Nucleus accumbens (tissue), 56 donors: ENCODE results near the gene SLC16A4.

Source experiments
- DNase-seq, 56 donors: peaks; one replicate each; lab custom pipeline; 2025; lab: John Stamatoyannopoulos, UW

SLC16A4 gene

DNA sequence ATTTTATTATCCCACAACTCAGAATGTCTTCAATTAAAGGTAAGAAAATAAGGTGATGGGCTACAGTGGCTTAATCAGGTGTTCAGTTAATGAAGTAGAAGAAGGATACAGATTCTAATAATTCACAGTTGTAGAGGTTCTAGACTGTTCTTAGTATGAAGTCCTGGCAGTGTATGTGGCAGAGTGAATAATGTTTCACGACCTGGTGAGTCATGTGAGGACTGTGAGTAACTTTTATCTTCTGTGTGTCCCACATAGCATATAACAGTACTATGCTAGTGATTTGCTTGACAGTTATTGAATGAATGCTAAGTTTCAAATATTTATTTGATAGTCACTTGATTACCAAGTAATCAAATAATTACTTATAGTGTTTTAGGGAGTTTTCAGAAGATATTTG, 20.0 kb downstream of the SLC16A4 start:
- DNase-seq = no peak

DNA sequence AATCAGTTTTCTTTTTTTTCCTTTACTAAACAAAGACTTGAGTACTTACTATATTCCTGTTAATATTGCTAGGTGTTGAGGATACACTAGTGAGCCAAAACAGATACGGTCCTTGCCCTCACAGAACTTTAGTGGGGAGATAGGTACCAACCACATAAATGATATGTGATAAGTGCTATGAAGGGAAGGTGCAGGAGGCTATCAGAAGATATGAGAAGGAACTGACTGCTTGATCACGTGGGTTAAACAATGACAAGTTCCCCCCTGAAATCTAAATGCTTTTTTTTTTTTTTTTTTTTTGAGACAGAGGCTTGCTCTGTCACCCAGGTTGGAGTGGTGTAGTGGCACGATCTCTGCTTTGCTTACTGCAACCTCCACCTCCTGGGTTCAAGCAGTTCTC, 26.6 kb downstream of the SLC16A4 start:
- no peak for DNase-seq

DNA sequence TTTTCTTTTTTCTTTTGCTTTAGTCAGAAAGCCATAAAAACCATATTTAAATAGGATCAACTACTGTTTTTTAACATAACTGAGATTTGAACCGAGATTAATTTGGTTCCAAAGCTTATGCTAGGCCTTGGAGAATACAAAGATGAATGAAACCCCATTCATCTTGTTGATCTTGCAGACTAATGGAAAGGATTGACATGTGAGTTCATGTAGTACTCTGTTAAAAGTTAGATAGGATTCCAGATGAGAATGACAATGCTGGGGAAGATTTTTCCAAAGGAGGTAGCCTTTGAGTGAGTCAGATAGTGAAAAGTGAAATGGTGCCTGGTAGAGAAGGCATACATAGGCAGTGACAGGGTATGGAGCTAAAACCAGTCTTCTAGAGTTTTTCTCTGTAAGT, 29.0 kb downstream of the SLC16A4 start:
- no peak for DNase-seq

DNA sequence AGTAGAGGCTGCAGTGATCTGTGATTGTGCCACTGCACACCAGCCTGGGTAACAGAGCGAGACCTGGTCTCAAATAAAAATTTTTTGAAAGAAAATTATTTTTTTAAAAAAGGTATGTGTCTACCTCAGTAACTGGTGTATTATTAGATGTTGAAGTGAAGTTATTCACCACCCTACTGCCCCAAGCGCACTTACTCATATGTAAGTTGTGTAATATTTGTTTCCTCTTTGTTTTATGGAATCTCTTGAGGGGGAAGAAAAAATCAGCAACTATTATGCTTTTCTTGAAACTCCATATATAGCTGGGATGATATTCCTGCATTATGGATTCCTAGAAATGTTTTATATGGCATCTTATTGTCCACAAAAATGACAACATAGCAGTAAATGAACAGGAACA, 30.4 kb downstream of the SLC16A4 start:
- no peak for DNase-seq

DNA sequence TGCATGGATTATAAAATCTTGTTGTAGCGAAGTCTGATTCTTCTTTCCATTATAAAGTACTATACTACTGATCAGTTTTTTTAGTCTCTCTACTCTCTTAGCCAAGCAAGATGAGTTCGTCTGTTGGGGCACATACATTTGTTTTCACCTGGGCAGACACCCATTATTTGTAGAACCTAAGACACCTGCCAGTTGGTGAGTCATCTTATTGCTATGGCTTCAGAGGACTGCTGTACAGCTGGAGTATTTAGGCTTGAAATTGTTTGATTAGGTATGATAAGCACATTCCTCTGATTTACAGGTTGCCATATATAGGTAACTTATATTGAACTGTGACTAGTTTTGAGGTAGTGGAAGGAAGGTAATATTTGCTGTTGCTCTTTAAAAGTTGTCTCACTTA, 34.4 kb downstream of the SLC16A4 start:
- no peak for DNase-seq

DNA sequence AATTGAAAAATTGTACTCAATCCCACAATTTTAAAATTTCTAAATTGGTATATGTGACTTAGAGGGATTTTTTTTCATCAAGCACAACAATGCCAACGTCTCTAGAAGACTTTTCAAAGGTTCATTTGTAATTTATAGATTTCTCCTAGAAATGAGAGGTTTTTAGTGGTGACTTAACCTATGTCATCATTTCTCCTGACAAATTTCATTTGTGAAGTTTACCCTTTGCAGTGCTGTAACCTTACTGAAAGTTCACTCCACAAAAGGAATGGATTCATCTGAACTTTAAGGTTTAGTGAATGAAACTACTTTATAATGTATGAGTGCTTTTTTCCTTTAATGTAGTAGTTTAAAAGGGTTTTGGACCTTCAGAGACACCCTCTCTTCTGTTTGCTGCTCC, 35.5 kb downstream of the SLC16A4 start:
- no peak for DNase-seq

DNA sequence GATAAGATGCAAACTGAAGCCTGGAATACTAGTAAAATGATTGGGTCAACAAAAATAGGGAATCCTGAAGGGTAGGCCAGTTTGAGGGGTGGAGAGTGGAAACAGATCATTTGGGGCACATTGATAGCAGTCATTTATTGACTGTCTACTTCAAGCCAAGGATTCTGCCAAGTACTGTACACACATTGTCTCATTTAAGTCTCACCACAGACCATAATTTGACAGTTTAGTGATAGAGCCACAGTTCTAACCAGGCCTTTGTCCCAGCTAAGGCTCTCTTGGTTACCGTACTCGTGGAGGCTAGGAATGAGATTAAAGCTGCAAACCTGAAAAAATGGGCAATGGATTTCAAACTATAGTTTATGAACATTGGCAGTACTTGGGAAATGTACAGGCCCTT, 40.5 kb downstream of the SLC16A4 start:
- DNase-seq = no peak

DNA sequence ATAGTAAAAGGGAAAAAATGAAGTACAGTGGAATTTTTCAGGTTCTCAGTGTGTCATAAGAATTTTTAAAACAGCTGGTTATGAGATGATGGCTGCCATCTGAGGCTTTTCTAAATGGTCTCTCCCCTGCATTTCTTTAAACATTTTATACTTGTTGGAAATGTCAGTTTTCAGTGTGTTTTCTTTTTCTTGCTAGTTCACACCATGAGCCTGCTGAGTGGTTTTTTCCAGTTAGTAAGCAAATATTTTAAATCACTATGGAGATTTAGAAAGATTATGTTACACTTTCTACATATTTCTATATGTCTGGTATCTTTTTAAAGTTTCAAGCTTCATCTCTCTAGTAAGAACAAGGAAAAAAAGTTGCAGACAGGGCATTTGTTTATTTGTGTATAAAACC, 42.1 kb downstream of the SLC16A4 start:
- DNase-seq = no peak

DNA sequence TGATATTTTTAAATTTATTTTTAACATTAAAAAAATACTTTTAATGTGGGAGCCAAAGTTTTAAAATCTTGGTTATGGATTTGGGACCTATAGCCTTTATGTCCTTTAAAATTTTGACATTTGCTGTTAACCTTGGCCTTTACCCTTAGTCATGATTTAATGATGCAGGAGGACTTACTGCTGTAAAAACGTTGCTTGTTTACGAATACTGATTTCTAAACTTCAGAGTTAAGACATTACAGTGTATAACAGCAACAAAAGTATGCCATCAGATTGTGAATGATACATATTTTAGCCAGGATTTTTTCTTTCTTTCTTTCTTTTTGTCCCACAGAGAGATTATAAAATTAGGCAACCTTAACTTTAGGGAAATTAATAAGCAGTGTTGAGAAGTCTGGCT, 42.8 kb downstream of the SLC16A4 start:
- no peak for DNase-seq

DNA sequence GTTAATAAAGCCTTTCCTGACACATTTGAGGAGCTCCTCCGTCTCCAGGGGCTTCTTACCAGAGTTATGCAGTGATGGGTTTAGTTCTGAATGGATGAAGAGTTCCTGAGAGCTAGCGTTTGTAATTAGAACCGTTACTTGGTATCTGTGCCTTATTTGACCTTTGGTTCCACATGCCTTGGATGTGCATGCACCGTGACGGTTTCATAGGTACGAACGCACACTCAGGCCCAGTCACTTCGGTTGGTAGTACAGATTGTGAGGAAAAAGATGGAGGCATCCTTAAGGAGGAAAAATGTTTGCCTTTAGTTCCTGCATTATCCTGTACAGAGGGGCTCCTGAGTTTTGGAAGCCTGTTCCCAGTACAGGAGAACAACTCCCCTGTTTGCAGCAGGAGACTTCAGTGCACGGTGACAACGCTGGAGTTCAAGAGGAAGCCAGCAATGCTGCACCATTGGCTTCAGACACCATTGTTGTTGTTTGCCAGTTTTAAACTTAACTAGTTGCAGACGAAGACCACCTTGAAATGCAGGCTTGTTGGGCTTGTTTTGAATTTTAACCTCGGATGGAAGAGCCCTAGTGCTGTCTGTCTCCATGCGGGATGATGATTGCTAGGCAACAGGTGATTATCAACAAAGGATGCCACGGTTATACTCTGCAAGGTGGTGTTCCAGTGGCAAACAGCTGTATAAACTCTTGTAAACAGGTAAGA, 43.5 kb downstream of the SLC16A4 start:
- no peak for DNase-seq

DNA sequence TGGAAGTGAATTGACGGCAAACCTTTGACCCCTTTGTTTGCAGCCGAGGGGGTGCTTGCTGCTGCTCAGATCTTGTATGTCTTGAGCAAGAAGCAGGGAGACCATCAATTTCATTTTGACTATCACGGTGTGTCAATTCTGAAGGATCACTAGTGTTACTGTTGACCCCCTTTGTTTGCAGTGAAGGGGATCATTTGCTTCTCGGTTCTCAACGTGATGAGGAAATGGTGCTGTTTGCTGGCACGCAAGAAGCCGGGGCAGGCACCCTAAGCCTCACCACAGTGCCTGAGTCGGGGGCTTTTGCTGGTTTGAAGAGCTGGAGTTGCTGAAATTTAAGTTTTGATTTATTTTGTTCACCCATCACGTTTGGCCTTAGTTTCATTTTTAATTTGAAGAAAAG, 44.1 kb downstream of the SLC16A4 start:
- DNase-seq = no peak

DNA sequence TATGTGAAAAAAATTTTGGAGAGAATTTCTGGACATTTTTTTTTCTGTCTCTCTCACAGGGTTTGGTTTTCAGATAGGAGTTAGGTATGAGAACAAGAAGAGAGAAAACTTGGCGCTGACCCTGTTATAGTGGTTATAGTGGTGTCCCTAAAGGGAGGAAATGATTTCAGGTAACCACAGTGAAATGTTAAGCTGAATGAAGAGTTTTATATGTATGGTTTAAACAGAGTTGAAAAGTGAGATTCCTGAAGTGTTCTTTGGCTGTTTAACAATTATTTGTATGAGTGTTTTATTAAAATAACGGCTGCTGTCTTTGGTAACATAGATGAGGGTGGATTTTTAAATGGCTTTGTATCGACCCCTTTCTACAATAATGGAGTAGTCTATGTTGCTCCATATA, 45.3 kb downstream of the SLC16A4 start:
- DNase-seq = no peak

DNA sequence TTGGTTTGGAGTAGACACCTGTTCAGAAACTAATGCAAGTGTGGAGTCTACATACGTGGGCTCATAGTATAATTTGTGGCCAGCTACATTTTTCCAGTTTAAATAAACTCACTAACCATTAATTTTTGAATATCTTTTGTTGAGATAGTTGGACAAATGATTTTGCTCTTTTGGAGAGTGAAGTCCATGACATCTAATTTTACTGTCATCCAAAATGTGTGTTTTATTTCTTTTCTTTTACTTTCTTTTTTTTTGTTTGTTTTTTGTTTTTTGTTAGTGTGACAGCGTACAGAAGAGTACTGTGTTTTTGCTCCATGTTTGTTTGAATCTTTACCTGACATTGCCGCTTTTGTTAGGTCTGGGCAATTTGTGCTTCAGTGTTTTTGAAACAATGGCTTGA, 46.7 kb downstream of the SLC16A4 start:
- no peak for DNase-seq

DNA sequence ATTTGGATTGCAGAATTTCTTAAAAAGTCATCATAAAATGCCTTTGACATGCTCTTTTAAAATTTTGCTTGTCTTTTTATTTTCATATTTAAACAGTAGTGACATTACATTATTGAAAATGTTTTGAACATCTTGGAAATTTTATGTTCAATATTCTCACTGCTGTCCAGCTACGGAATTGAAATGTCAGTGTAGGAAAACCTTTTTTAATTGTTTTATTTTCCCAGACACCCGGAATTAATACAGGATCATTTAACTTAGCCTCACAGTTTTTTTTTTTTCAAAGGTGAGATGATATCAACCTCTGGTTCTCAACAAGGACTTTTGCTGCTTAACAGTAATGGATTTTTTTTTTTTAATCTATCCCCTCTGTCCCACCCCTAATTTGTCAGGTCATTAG, 47.6 kb downstream of the SLC16A4 start:
- DNase-seq = no peak

DNA sequence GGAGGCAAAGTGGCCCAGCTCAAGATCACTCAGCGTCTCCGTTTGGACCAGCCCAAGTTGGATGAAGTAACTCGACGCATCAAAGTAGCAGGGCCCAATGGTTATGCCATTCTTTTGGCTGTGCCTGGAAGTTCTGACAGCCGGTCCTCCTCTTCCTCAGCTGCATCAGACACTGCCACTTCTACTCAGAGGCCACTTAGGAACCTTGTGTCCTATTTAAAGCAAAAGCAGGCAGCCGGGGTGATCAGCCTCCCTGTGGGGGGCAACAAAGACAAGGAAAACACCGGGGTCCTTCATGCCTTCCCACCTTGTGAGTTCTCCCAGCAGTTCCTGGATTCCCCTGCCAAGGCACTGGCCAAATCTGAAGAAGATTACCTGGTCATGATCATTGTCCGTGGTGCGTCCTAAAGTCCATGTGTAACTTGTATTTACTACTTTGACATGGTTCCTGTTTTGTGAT, 48.9 kb downstream of the SLC16A4 start:
- DNase-seq = no peak

DNA sequence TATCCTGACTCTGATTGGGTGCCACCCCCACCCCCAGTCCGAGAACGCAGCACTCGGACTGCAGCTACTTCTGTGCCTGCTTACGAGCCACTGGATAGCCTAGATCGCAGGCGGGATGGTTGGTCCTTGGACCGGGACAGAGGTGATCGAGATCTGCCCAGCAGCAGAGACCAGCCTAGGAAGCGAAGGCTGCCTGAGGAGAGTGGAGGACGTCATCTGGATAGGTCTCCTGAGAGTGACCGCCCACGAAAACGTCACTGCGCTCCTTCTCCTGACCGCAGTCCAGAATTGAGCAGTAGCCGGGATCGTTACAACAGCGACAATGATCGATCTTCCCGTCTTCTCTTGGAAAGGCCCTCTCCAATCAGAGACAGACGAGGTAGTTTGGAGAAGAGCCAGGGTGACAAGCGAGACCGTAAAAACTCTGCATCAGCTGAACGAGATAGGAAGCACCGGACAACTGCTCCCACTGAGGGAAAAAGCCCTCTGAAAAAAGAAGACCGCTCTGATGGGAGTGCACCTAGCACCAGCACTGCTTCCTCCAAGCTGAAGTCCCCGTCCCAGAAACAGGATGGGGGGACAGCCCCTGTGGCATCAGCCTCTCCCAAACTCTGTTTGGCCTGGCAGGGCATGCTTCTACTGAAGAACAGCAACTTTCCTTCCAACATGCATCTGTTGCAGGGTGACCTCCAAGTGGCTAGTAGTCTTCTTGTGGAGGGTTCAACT, 49.5 kb downstream of the SLC16A4 start:
- peak in 1 of 56 donors; percentile 2 for DNase-seq

DNA sequence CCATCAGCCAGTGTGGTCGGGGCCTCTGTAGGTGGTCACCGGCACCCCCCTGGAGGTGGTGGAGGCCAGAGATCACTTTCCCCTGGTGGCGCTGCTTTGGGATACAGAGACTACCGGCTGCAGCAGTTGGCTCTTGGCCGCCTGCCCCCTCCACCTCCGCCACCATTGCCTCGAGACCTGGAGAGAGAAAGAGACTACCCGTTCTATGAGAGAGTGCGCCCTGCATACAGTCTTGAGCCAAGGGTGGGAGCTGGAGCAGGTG, 50.7 kb downstream of the SLC16A4 start:
- DNase-seq = peak in 2 of 56 donors; percentile 15 to 27

DNA sequence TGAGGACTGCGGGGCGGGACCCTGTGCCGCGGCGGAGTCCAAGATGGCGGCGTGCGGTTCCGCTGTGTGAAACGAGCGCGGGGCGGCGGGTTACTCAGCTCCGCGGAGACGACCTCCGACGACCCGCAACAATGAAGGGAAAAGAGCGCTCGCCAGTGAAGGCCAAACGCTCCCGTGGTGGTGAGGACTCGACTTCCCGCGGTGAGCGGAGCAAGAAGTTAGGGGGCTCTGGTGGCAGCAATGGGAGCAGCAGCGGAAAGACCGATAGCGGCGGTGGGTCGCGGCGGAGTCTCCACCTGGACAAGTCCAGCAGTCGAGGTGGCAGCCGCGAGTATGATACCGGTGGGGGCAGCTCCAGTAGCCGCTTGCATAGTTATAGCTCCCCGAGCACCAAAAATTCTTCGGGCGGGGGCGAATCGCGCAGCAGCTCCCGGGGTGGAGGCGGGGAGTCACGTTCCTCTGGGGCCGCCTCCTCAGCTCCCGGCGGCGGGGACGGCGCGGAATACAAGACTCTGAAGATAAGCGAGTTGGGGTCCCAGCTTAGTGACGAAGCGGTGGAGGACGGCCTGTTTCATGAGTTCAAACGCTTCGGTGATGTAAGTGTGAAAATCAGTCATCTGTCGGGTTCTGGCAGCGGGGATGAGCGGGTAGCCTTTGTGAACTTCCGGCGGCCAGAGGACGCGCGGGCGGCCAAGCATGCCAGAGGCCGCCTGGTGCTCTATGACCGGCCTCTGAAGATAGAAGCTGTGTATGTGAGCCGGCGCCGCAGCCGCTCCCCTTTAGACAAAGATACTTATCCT, 51.2 kb downstream of the SLC16A4 start:
- peak in 32 of 56 donors; percentile 26 to 82 (median 70) for DNase-seq

DNA sequence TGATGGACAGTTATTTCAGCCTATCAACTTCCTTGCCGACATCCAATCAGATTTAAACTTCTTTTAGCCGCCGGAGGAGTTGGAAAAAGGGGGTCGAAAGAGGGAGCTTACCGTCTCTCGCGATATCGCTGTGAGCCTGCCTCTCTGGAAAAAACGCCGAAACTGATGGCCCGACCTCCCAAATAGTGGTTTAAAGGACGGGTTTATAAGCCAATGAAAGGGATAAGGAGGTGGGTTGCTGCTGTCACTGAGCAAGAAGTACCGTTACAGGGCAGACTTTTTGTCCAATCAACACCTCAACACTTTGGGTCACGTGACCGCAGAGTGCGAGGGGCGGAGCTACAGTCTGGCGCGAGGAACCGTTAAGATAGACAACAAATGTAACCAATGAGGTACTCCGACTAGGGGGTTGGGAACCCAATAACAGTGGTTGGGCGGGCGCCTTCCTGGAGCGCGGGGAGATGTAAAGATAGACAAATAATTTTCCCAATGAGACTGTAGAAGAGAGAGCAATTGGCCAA, 51.9 kb downstream of the SLC16A4 start, which contains the start of gene RBM15:
Gene RBM15 (plus strand): TSS at position 492 of the 521 bp plus-strand sequence. CDS start 29 bp downstream, at position 521.
- DNase-seq = peak; percentile 91 to 100 (median 99)

DNA sequence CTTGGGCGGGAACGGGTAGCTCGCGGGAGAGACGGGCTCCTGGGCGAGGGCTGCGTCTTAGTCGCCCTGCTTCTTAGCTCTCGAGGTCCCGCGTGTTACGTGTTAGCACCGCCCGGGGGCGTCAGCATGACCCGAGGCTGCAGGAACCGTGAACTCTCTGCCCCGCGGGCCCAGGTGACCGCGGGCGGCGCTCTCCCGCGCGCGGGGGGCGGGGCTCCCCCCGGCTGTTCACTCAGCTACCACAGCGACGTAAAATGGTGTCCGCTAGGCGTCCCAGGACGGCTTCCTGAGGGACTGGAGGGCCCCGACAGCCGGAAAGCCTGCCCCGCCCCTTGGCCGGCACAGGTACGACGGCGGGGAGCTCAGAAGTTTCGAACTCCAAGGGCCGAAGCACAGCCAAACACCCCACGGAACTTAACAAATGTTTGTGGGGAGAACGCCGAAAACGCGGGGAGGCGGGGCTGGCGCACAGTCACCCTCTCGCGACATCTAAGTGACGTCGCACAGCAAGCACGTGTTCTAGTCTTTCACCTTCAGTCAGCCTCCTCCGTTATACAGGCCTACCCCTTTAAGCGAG, 52.4 kb downstream of the SLC16A4 start:
- DNase-seq = peak in 49 of 56 donors; percentile 79 to 100 (median 99)
